Measurements from ENCODE around the gene PYGB. TPM values are rescaled to one million over a fixed set of nuclear protein-coding genes. Genes with fewer than 3 reads are reported as not detected.

PYGB gene
- total RNA-seq, 1 donor, result 194 TPM

- Histone ChIP-seq H3K36me3 (ENCODE audit: insufficient read depth, low read length) (peaks cover 95% of the 10 kb centered on the region), H3K27me3 (ENCODE audit: insufficient read depth, low read length) (no peaks in the 10 kb centered on the region), H3K4me1 (ENCODE audit: insufficient read depth, low read length) (no peaks in the 10 kb centered on the region), H3K27ac (ENCODE audit: low read depth, low read length) (no peak overlapping the region), H2AFZ (ENCODE audit: low read length) (no peak overlapping the region), H3K9me3 (ENCODE audit: low read depth, low read length) (no peaks in the 10 kb centered on the region), H4K20me1 (ENCODE audit: insufficient read depth, low read length) (peaks cover 11% of the 10 kb centered on the region), H3K4me2 (ENCODE audit: insufficient read depth, low read length) (no peak overlapping the region), H3K79me2 (ENCODE audit: insufficient read depth, low read length) (peaks cover 3% of the 10 kb centered on the region), H3K4me3 (ENCODE audit: insufficient read depth, low read length) (no peak overlapping the region)
- DNase-seq (ENCODE audit: insufficient read length, low spot score, missing footprints), result peak; percentile 82
- no peak for TF ChIP-seq CTCF (IDR thresholded peaks at IDR 0.05; ENCODE audit: extremely low read depth, low read depth, low read length)
Measured at GRCh38 chr20:25282034-25282781, 34.3 kb downstream of the PYGB start.

GRCh38 chr20:25282796-25283195, 34.9 kb downstream of the PYGB start:
- TF ChIP-seq CTCF (IDR thresholded peaks at IDR 0.05; ENCODE audit: extremely low read depth, low read depth, low read length), result no peak
- Histone ChIP-seq H3K9me3 (ENCODE audit: low read depth, low read length) (no peaks in the 10 kb centered on the region), H3K4me3 (ENCODE audit: insufficient read depth, low read length) (no peak overlapping the region), H3K4me1 (ENCODE audit: insufficient read depth, low read length) (no peaks in the 10 kb centered on the region), H3K27ac (ENCODE audit: low read depth, low read length) (no peak overlapping the region), H3K79me2 (ENCODE audit: insufficient read depth, low read length) (peaks cover 3% of the 10 kb centered on the region), H3K27me3 (ENCODE audit: insufficient read depth, low read length) (no peaks in the 10 kb centered on the region), H2AFZ (ENCODE audit: low read length) (no peak overlapping the region), H4K20me1 (ENCODE audit: insufficient read depth, low read length) (peaks cover 6% of the 10 kb centered on the region), H3K4me2 (ENCODE audit: insufficient read depth, low read length) (no peak overlapping the region), H3K36me3 (ENCODE audit: insufficient read depth, low read length) (peaks cover 93% of the 10 kb centered on the region)
- peak; percentile 80 for DNase-seq (ENCODE audit: insufficient read length, low spot score, missing footprints)

GRCh38 chr20:25283221-25283951, 35.5 kb downstream of the PYGB start:
- Histone ChIP-seq H3K9me3 (ENCODE audit: low read depth, low read length) (no peaks in the 10 kb centered on the region), H3K4me1 (ENCODE audit: insufficient read depth, low read length) (no peaks in the 10 kb centered on the region), H3K27me3 (ENCODE audit: insufficient read depth, low read length) (no peaks in the 10 kb centered on the region), H2AFZ (ENCODE audit: low read length) (no peak overlapping the region), H4K20me1 (ENCODE audit: insufficient read depth, low read length) (peaks cover 2% of the 10 kb centered on the region), H3K27ac (ENCODE audit: low read depth, low read length) (no peak overlapping the region), H3K36me3 (ENCODE audit: insufficient read depth, low read length) (peaks cover 92% of the 10 kb centered on the region), H3K4me2 (ENCODE audit: insufficient read depth, low read length) (no peak overlapping the region), H3K4me3 (ENCODE audit: insufficient read depth, low read length) (no peak overlapping the region), H3K79me2 (ENCODE audit: insufficient read depth, low read length) (peaks cover 3% of the 10 kb centered on the region)
- DNase-seq (ENCODE audit: insufficient read length, low spot score, missing footprints), result peak; percentile 74
- TF ChIP-seq CTCF (IDR thresholded peaks at IDR 0.05; ENCODE audit: extremely low read depth, low read depth, low read length), result no peak

- no peaks in the 10 kb centered on the region for H3K9me3 ChIP-seq (ENCODE audit: low read depth, low read length)
- peaks cover 3% of the 10 kb centered on the region for H3K79me2 ChIP-seq (ENCODE audit: insufficient read depth, low read length)
- H3K4me2 ChIP-seq (ENCODE audit: insufficient read depth, low read length), result no peak overlapping the region
- no peak for TF ChIP-seq CTCF (IDR thresholded peaks at IDR 0.05; ENCODE audit: extremely low read depth, low read depth, low read length)
- H2AFZ ChIP-seq (ENCODE audit: low read length), result no peak overlapping the region
- no peak overlapping the region for H3K27ac ChIP-seq (ENCODE audit: low read depth, low read length)
- H4K20me1 ChIP-seq (ENCODE audit: insufficient read depth, low read length), result peaks cover 2% of the 10 kb centered on the region
- peaks cover 92% of the 10 kb centered on the region for H3K36me3 ChIP-seq (ENCODE audit: insufficient read depth, low read length)
- DNase-seq (ENCODE audit: insufficient read length, low spot score, missing footprints), result no peak
- H3K4me1 ChIP-seq (ENCODE audit: insufficient read depth, low read length), result no peaks in the 10 kb centered on the region
- H3K4me3 ChIP-seq (ENCODE audit: insufficient read depth, low read length), result no peak overlapping the region
- no peaks in the 10 kb centered on the region for H3K27me3 ChIP-seq (ENCODE audit: insufficient read depth, low read length)
Measured at GRCh38 chr20:25284131-25284601, 36.3 kb downstream of the PYGB start.
